Vagina (tissue), 2 donors: Measurements from ENCODE around the gene YIF1A.

Experiments used
- POLR2A ChIP-seq, 2 donors: fragments of 450-650 bp; IDR thresholded peaks; one replicate each; pipeline ENCODE4 v1.6.1; 2017; ENCODE audit warnings: antibody characterized with exemption in 2 of 2, mild to moderate bottlenecking in 2 of 2, moderate library complexity in 2 of 2
- POLR2AphosphoS5 ChIP-seq, 2 donors: sonication (generic); formaldehyde crosslinking; IDR thresholded peaks; one replicate each; pipeline ENCODE4 v1.9.0; 2017; ENCODE audit warnings: antibody characterized with exemption in 2 of 2, mild to moderate bottlenecking in 2 of 2, low read depth in 1 of 2; ENCODE audit not compliant: insufficient read depth in 1 of 2
- TF ChIP-seq, protein P1 (sequence below), 3 experiments: fragments of 450-650 bp in 2 of 3; fragments of 200-600 bp in 1 of 3; sonication (generic) in 1 of 3; IDR thresholded peaks; one replicate each; pipeline ENCODE4 v1.5.1; 2017 to 2019; ENCODE audit warnings: antibody characterized with exemption in 3 of 3, mild to moderate bottlenecking in 2 of 3, moderate library complexity in 2 of 3

DNA sequence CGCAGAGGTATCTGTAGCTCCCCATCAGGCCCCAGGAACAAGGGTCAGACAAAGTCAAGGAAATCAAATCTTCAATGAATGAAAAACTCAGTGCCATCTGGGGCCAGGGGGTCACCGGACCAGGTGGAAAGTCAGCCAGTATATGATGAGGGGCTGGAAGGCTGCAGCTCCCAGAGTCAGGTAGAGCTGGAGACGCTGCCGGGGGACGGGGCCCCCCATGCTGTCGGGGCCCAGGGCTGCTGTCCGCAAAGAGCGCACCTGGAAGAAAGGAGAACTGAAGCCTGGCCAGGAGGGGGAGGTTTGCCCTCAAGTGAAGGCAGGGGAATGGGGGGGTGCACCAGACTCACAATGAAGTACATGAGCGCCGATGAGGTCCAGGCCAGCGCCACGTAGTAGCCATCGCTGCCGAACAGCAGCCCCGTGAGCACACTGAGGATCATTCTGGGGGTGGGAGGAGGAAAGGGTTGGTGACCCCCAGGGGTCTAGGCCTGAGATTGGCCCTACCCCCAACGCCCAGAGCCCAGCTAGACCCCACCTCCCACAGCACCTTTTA lies 4.3 kb downstream of the YIF1A start:
- TF ChIP-seq POLR2A (IDR thresholded peaks at IDR 0.05): no peak
- TF ChIP-seq, protein P1, sequence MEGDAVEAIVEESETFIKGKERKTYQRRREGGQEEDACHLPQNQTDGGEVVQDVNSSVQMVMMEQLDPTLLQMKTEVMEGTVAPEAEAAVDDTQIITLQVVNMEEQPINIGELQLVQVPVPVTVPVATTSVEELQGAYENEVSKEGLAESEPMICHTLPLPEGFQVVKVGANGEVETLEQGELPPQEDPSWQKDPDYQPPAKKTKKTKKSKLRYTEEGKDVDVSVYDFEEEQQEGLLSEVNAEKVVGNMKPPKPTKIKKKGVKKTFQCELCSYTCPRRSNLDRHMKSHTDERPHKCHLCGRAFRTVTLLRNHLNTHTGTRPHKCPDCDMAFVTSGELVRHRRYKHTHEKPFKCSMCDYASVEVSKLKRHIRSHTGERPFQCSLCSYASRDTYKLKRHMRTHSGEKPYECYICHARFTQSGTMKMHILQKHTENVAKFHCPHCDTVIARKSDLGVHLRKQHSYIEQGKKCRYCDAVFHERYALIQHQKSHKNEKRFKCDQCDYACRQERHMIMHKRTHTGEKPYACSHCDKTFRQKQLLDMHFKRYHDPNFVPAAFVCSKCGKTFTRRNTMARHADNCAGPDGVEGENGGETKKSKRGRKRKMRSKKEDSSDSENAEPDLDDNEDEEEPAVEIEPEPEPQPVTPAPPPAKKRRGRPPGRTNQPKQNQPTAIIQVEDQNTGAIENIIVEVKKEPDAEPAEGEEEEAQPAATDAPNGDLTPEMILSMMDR (IDR thresholded peaks at IDR 0.05): no peak
- TF ChIP-seq POLR2AphosphoS5 (IDR thresholded peaks at IDR 0.05; ENCODE audit: insufficient read depth in 1 of 2, low read depth in 1 of 2): no peak
